GM23338 (cell line): ENCODE results near the gene PLEKHN1. TPM values are rescaled to one million over a fixed set of nuclear protein-coding genes. Genes with fewer than 3 reads are reported as not detected.

ENCODE experiments used
- ATAC-seq: fragments of 200-7000 bp; cut with Tn5 transposase; 3 replicates; pipeline ENCODE4 v1.9.1; 2020
- DNase-seq: peaks from one replicate; pipeline ENCODE4 v3.0.0-alpha.2; 2015; ENCODE audit warnings: low spot score
- H2AFZ ChIP-seq: fragments of 200-600 bp; sonication (generic); 2 replicates; pipeline ENCODE4 v1.8.0; 2016; ENCODE audit warnings: antibody characterized with exemption, mild to moderate bottlenecking, moderate library complexity
- H3F3A ChIP-seq: fragments of 200-600 bp; sonication (generic); replicated peaks from 2 replicates; pipeline ENCODE4 v1.8.0; 2017; ENCODE audit warnings: antibody characterized with exemption, mixed run types, low read depth
- H3K27ac ChIP-seq: fragments of 200-600 bp; sonication (generic); 2 replicates; pipeline ENCODE4 v1.6.1; 2016; ENCODE audit warnings: low read depth
- H3K27me3 ChIP-seq: fragments of 200-600 bp; sonication (generic); 2 replicates; pipeline ENCODE4 v1.8.0; 2016; ENCODE audit warnings: mild to moderate bottlenecking, mixed run types, moderate library complexity; ENCODE audit not compliant: insufficient read depth
- H3K36me3 ChIP-seq: fragments of 200-600 bp; sonication (generic); 2 replicates; pipeline ENCODE4 v1.8.0; 2016; ENCODE audit warnings: mild to moderate bottlenecking; ENCODE audit not compliant: insufficient read depth
- H3K4me1 ChIP-seq: fragments of 200-600 bp; sonication (generic); 2 replicates; pipeline ENCODE4 v1.8.0; 2016; ENCODE audit warnings: mild to moderate bottlenecking, moderate library complexity; ENCODE audit not compliant: insufficient read depth
- H3K4me2 ChIP-seq: fragments of 200-600 bp; sonication (generic); 2 replicates; pipeline ENCODE4 v1.7.1; 2017; ENCODE audit warnings: mixed run types
- H3K4me3 ChIP-seq: fragments of 200-600 bp; sonication (generic); 2 replicates; pipeline ENCODE4 v1.6.1; 2016; ENCODE audit warnings: mixed run types
- H3K79me2 ChIP-seq: fragments of 200-600 bp; sonication (generic); replicated peaks from 2 replicates; pipeline ENCODE4 v1.8.0; 2017; ENCODE audit warnings: mild to moderate bottlenecking; ENCODE audit not compliant: insufficient read depth
- H3K9me2 ChIP-seq: fragments of 200-600 bp; sonication (generic); 2 replicates; pipeline ENCODE4 v1.8.0; 2017; ENCODE audit not compliant: insufficient read depth
- H4K20me1 ChIP-seq: fragments of 200-600 bp; sonication (generic); replicated peaks from 2 replicates; pipeline ENCODE4 v1.8.0; 2017; ENCODE audit warnings: mild to moderate bottlenecking; ENCODE audit not compliant: insufficient read depth
- H3K27ac Mint-ChIP-seq: 2 replicates; pipeline ENCODE4 v1.8.0; 2020; ENCODE audit warnings: inconsistent platforms, mild to moderate bottlenecking, moderate library complexity, mixed read lengths
- H3K27me3 Mint-ChIP-seq: 3 replicates; pipeline ENCODE4 v1.8.0; 2022; ENCODE audit warnings: low read depth, mild to moderate bottlenecking, moderate library complexity, mixed read lengths, inconsistent platforms; ENCODE audit not compliant: insufficient read depth, poor library complexity
- H3K36me3 Mint-ChIP-seq: 3 replicates; pipeline ENCODE4 v1.8.0; 2021; ENCODE audit warnings: low read depth, mild to moderate bottlenecking, inconsistent platforms, moderate library complexity, mixed read lengths
- H3K4me1 Mint-ChIP-seq: 3 replicates; pipeline ENCODE4 v1.8.0; 2020; ENCODE audit warnings: mild to moderate bottlenecking, inconsistent platforms, mixed read lengths
- H3K4me3 Mint-ChIP-seq: 3 replicates; pipeline ENCODE4 v1.8.0; 2021; ENCODE audit warnings: moderate library complexity, mild to moderate bottlenecking, inconsistent platforms, mixed read lengths
- H3K9me3 Mint-ChIP-seq: 3 replicates; pipeline ENCODE4 v1.8.0; 2020; ENCODE audit warnings: moderate library complexity, mild to moderate bottlenecking, inconsistent platforms, mixed read lengths
- CREB1 ChIP-seq: fragments of 250-450 bp; sonication (Bioruptor Pico); IDR thresholded peaks from 2 replicates; pipeline ENCODE4 v1.5.0; 2020; ENCODE audit warnings: low read depth, mild to moderate bottlenecking, moderate library complexity
- CTCF ChIP-seq, 2 experiments: fragments of 200-600 bp in 1 of 2; sonication (generic) in 1 of 2; conservative IDR thresholded peaks; 2 replicates each; pipeline versions ENCODE4 v1.5.1 to v1.6.1; 2016 to 2017; ENCODE audit warnings: antibody characterized with exemption in 2 of 2, low read depth in 2 of 2, mild to moderate bottlenecking in 2 of 2, moderate library complexity in 1 of 2
- ETS1 ChIP-seq: IDR thresholded peaks from 2 replicates; pipeline ENCODE4 v1.6.1; 2016; ENCODE audit warnings: antibody characterized with exemption
- EZH2 ChIP-seq: fragments of 200-600 bp; sonication (generic); IDR thresholded peaks from one replicate; pipeline ENCODE4 v1.8.0; 2017; ENCODE audit warnings: antibody characterized with exemption, mild to moderate bottlenecking, low read depth; ENCODE audit not compliant: unreplicated experiment
- EZH2phosphoT487 ChIP-seq: fragments of 200-600 bp; sonication (generic); IDR thresholded peaks from one replicate; pipeline ENCODE4 v1.8.1; 2018; ENCODE audit warnings: antibody characterized with exemption; ENCODE audit not compliant: unreplicated experiment
- JUNB ChIP-seq: IDR thresholded peaks from one replicate; pipeline ENCODE4 v1.6.1; 2016; ENCODE audit warnings: antibody characterized with exemption; ENCODE audit not compliant: unreplicated experiment
- NANOG ChIP-seq: IDR thresholded peaks from 2 replicates; pipeline ENCODE4 v1.6.1; 2016; ENCODE audit warnings: antibody characterized with exemption, borderline replicate concordance
- POLR2AphosphoS5 ChIP-seq: IDR thresholded peaks from 2 replicates; pipeline ENCODE4 v1.6.1; 2016; ENCODE audit warnings: antibody characterized with exemption, low read depth
- REST ChIP-seq: IDR thresholded peaks from one replicate; pipeline ENCODE4 v1.6.1; 2018; ENCODE audit warnings: antibody characterized with exemption; ENCODE audit not compliant: unreplicated experiment
- STAT1 ChIP-seq: IDR thresholded peaks from one replicate; pipeline ENCODE4 v1.6.1; 2016; ENCODE audit warnings: antibody characterized with exemption; ENCODE audit not compliant: unreplicated experiment
- ZNF114 ChIP-seq: fragments of 250-450 bp; sonication (Bioruptor Pico); IDR thresholded peaks from 2 replicates; pipeline ENCODE4 v1.5.0; 2020; ENCODE audit warnings: mild to moderate bottlenecking, moderate library complexity
- ZNF331 ChIP-seq: fragments of 250-450 bp; sonication (Bioruptor Pico); IDR thresholded peaks from 2 replicates; pipeline ENCODE4 v1.5.0; 2020; ENCODE audit warnings: low read depth, mild to moderate bottlenecking, moderate library complexity
- ZNF462 ChIP-seq: fragments of 250-450 bp; sonication (Bioruptor Pico); IDR thresholded peaks from 2 replicates; pipeline ENCODE4 v1.5.0; 2020; ENCODE audit warnings: mild to moderate bottlenecking, moderate library complexity
- polyA plus RNA-seq: library from polyadenylated mRNA; unstranded; fragments of >200 nt; fragmentation: Nextera tagmentation; extraction: Ambion mirVana; gene quantifications from 2 replicates; pipeline ENCODE4 v1.2.1, GENCODE V29; 2016
- total RNA-seq: library from RNA; depleted of rRNA; stranded (reverse); fragments of >200 nt; shearing (Covaris generic); gene quantifications from 2 replicates; pipeline ENCODE4 v1.2.3, GENCODE V29; 2014

The PLEKHN1 gene
- total and polyA plus RNA-seq, 2 experiments from 2014 or later: 1.4 to 3.3 TPM

GRCh38 chr1:971751-972506 lies 5.6 kb downstream of the PLEKHN1 start:
- peaks cover 34% of the 10 kb centered on the region for H3K27me3 ChIP-seq
- Mint-ChIP-seq H3K36me3 (no peaks in the 10 kb centered on the region), H3K9me3 (no peaks in the 10 kb centered on the region)

More at GRCh38 chr1:971751-972506, 5.6 kb downstream of the PLEKHN1 start:
- Histone ChIP-seq H3F3A (peaks cover 7% of the 10 kb centered on the region), H3K4me3 (no peak overlapping the region), H2AFZ (no peak overlapping the region), H3K36me3 (no peaks in the 10 kb centered on the region), H3K4me2 (no peak overlapping the region), H3K4me1 (no peaks in the 10 kb centered on the region; the same call in 1 of the 2 replicates), H3K27ac (no peak overlapping the region), H3K79me2 (no peaks in the 10 kb centered on the region), H3K9me2 (no peaks in the 10 kb centered on the region), H4K20me1 (0 out of 2 replicates have a peak, but pooled peaks cover 2% of the 10 kb centered on the region)
- H3K27me3 Mint-ChIP-seq: peaks cover 43% of the 10 kb centered on the region
- H3K4me3 Mint-ChIP-seq: no peak overlapping the region
- ATAC-seq (no peak), DNase-seq (no peak)
- H3K27ac Mint-ChIP-seq: no peak overlapping the region
- H3K4me1 Mint-ChIP-seq: peaks cover 4% of the 10 kb centered on the region
- no peak for TF ChIP-seq JUNB
- no peak for TF ChIP-seq EZH2phosphoT487
- no peak for TF ChIP-seq EZH2
- no peak for TF ChIP-seq CTCF (conservative IDR thresholded peaks at IDR 0.05; ENCODE audit: low read depth in 2 of 2)
- no peak for TF ChIP-seq STAT1
- TF ChIP-seq ETS1: no peak
- no peak for TF ChIP-seq POLR2AphosphoS5
- TF ChIP-seq REST: no peak
- no peak for TF ChIP-seq ZNF331 (CRISPR knock-in tag)
- TF ChIP-seq NANOG: no peak
- TF ChIP-seq CREB1 (CRISPR knock-in tag): no peak
- TF ChIP-seq ZNF462: no peak
- TF ChIP-seq ZNF114: no peak
